Keratinocyte (primary cell): ENCODE measurements around the gene CPA5.

Source experiments
- CTCF ChIP-seq, 3 experiments: IDR thresholded peaks in 1 of 3; conservative IDR thresholded peaks in 1 of 3; optimal IDR thresholded peaks in 1 of 3; 2 replicates in 2 of 3; 3 replicates in 1 of 3; pipeline versions ENCODE3 to v1.5.1; 2011; ENCODE audit warnings: low read length in 3 of 3, mild to moderate bottlenecking in 3 of 3, moderate library complexity in 2 of 3, control low read depth in 1 of 3, inconsistent platforms in 1 of 3; ENCODE audit not compliant: insufficient read depth in 2 of 3; ENCODE audit errors: extremely low read depth in 1 of 3
- EZH2 ChIP-seq: IDR thresholded peaks from one replicate; pipeline ENCODE4 v1.6.1; 2012; ENCODE audit warnings: inconsistent platforms, mild to moderate bottlenecking, low read length, moderate library complexity

GRCh38 chr7:130324306-130324943, 20.2 kb upstream of the CPA5 start:
- no peak for TF ChIP-seq EZH2
- no peak for TF ChIP-seq CTCF (optimal IDR thresholded peaks at IDR 0.05 in 1 of 3, IDR thresholded peaks at IDR 0.05 in 1 of 3, conservative IDR thresholded peaks at IDR 0.05 in 1 of 3; ENCODE audit: extremely low read depth in 1 of 3, insufficient read depth in 2 of 3, low read length in 3 of 3)
